Measurements from ENCODE around the gene MAP2K4. TPM values are rescaled to one million over a fixed set of nuclear protein-coding genes. Genes with fewer than 3 reads are reported as not detected.

MAP2K4 gene
- total and polyA plus RNA-seq, 2 of the 8 experiments (the other 6 are each of a cell fraction or from before 2014, with no cell fraction given), result 14.2 to 37.3 TPM

- TF ChIP-seq HDAC6 (IDR thresholded peaks at IDR 0.05; ENCODE audit: low read depth, low read length) (no peak), CREB1 (IDR thresholded peaks at IDR 0.05) (no peak), EGR1 (IDR thresholded peaks at IDR 0.05; ENCODE audit: borderline replicate concordance, low read depth, low read length) (no peak), EZH2 (IDR thresholded peaks at IDR 0.05; ENCODE audit: low read depth, low read length, severe bottlenecking) (no peak), CTBP2 (IDR thresholded peaks at IDR 0.05; ENCODE audit: borderline replicate concordance, insufficient read depth, insufficient read length, low read length) (no peak), CHD1 (IDR thresholded peaks at IDR 0.05; ENCODE audit: low read depth, low read length) (no peak), RXRA (IDR thresholded peaks at IDR 0.05; ENCODE audit: insufficient read depth, low read depth, low read length) (no peak), JUN (IDR thresholded peaks at IDR 0.05; ENCODE audit: low read depth, low read length) (no peak)
Measured at GRCh38 chr17:12055889-12056288, 35.2 kb downstream of the MAP2K4 start (continued).
